ENCODE results near the gene WARS2.

WARS2 gene

DNA sequence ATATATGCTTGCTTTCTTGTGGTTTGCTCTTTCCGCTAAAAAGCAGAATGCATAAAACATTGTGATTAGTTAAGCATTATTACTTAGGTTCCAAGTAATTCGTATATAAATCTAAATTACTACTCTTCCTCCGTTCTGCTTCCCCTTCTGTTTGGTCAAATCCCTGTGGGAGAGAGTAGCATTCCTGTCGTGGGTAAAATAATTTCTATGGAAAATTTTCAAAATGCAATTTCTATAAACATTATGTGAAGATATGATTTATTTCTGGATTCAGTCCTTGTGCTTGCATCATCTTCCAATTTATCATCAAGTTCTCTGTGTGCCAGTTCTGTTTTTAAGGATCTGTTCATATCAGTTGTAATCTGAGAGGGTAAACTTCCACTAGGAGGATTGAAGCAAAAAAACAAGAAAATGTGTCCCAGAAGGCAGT lies 7.2 kb upstream of the WARS2 start:
- no peak for DNase-seq (ENCODE audit: low read depth)
- TF ChIP-seq, protein P1, sequence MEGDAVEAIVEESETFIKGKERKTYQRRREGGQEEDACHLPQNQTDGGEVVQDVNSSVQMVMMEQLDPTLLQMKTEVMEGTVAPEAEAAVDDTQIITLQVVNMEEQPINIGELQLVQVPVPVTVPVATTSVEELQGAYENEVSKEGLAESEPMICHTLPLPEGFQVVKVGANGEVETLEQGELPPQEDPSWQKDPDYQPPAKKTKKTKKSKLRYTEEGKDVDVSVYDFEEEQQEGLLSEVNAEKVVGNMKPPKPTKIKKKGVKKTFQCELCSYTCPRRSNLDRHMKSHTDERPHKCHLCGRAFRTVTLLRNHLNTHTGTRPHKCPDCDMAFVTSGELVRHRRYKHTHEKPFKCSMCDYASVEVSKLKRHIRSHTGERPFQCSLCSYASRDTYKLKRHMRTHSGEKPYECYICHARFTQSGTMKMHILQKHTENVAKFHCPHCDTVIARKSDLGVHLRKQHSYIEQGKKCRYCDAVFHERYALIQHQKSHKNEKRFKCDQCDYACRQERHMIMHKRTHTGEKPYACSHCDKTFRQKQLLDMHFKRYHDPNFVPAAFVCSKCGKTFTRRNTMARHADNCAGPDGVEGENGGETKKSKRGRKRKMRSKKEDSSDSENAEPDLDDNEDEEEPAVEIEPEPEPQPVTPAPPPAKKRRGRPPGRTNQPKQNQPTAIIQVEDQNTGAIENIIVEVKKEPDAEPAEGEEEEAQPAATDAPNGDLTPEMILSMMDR (conservative IDR thresholded peaks at IDR 0.05; ENCODE audit: low read depth, low read length), result no peak
- no peak overlapping the region for H3K4me3 ChIP-seq (ENCODE audit: low read length)

DNA sequence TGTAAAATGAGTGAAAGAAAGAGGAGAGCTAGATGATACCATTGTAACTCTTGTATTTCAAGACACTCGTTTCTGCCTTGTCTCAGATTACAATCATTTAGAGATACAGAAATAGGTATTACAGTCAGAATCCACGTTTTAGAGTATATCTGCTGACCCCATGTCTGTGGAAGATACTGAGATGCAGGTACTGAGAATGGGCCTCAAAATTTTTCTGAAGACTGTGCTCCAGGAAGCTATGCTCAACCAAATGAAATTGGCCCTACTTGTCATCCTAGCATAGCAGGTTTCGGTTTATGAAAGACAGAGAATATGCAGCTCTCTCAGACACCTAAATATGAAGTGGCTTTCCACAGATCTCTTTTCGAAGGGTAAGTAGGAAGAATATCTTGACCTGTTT lies 6.0 kb upstream of the WARS2 start:
- TF ChIP-seq, protein P1 (conservative IDR thresholded peaks at IDR 0.05; ENCODE audit: low read depth, low read length), result no peak

DNA sequence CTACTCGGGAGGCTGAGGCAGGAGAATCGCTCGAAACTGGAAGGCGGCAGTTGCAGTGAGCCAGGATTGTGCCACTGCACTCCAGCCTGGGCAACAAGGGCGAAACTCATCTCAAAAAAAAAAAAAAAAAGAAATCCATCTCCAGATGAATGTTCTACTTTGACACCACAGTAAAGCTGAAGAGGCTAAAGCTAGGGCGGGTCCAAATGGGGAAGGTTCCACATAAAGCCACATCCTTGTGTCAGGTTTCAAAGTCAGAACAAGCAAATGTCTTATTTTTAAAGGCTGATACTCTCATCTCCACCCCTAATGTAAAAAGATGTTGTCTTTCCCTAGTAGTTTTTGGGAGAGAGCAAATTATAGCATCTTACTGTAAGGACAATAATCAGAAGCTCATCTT lies 4.4 kb upstream of the WARS2 start:
- H3K4me3 ChIP-seq (ENCODE audit: low read length), result no peak overlapping the region
- no peak for DNase-seq (ENCODE audit: low read depth)
- TF ChIP-seq, protein P1 (conservative IDR thresholded peaks at IDR 0.05; ENCODE audit: low read depth, low read length), result no peak

More for the DNA sequence above, 6.0 kb upstream of the WARS2 start:
- DNase-seq (ENCODE audit: low read depth), result no peak
- H3K4me3 ChIP-seq (ENCODE audit: low read length), result no peak overlapping the region

DNA sequence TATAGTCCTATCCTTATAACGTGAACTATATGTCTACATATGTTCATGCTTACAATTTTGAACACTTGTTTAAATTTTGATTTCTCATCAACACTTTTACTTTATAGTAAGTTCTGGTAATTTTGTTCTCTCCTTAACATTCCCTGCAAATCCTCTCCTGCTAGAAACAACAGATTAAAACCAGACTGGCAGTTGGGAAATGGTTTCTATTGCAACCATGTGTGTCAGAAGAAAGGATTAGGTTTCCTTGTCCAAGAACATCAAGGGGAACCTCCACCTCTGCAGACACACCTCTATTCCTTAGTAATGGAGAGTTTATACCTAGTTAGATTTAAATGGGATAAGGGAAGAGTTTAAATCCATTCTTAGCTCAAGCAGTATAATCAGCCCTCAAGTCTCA lies 3.3 kb upstream of the WARS2 start:
- no peak overlapping the region for H3K4me3 ChIP-seq (ENCODE audit: low read length)
- no peak for DNase-seq (ENCODE audit: low read depth)
- TF ChIP-seq, protein P1 (conservative IDR thresholded peaks at IDR 0.05; ENCODE audit: low read depth, low read length), result no peak

DNA sequence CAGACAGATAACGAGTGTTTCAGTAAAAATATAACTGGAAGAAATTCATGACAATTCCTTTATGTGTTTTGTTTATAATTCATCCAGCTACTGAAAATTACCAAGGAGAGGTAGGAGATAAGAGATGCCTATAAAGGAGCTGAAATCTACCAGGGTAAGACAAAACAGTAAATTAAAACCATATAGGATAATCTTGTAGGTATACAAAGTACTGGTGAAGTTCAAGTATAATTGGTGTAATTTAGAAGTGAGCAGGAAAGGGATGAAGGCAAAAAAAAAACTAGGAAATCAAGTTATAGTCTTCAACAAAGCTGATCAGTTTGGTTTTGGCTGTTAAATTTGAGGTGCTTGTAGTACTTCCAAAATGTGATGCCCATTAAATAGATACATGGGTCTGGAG lies 1.2 kb upstream of the WARS2 start:
- no peak for DNase-seq (ENCODE audit: low read depth)
- no peak overlapping the region for H3K4me3 ChIP-seq (ENCODE audit: low read length)
- TF ChIP-seq, protein P1 (conservative IDR thresholded peaks at IDR 0.05; ENCODE audit: low read depth, low read length), result no peak

DNA sequence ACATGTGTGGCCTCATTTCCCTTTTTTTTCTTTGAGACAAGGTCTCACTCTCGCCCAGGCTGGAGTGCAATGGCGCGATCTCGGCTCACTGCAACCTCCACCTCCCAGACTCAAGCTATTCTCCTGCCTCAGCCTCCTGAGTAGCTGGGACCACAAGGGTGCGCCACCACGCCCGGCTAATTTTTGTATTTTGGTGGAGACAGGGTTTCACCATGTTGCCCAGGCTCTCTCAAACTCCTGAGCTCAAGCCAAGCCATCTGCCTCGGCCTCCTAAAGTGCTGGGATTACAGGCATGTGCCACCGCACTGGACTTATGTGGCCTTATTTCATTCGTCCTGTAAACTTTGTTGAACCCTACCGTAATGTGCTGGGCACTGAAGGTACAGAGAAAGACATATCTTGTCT lies 569 bp upstream of the WARS2 start:
- H3K4me3 ChIP-seq (ENCODE audit: low read length), result peak overlapping the region; percentile 88
- TF ChIP-seq, protein P1 (conservative IDR thresholded peaks at IDR 0.05; ENCODE audit: low read depth, low read length), result peak; percentile 49
- no peak for DNase-seq (ENCODE audit: low read depth)

DNA sequence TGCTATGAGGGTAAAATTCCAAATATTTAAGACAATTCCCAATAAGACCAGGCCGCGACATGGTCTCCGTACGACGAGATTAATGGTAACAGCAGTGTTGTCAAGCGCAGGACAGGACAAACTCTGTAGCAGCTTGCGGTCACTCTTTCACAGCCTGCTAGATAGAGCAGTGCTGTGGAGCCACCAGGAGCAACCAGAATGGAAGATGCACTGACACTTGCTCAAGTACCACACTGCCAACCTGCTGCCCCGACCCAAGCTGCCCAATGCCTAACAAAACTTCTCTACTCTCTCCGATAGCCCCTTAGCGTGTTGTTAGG lies 636 bp downstream of the WARS2 start:
- peak overlapping the region; percentile 88 for H3K4me3 ChIP-seq (ENCODE audit: low read length)
- no peak for DNase-seq (ENCODE audit: low read depth)
- TF ChIP-seq, protein P1 (conservative IDR thresholded peaks at IDR 0.05; ENCODE audit: low read depth, low read length), result no peak

All from retinal pigment epithelial cell (primary cell).